Activated CD4-positive, alpha-beta T cell treated with anti-CD3 and anti-CD28 coated beads, Interleukin-10, Interleukin-2, amounts not matched to agents 100 ng/mL and 50 ng/mL, durations not matched to agents 16 hours and 8 hours (primary cell): ENCODE measurements around the gene TBC1D7.

ENCODE experiments used
- DNase-seq: peaks from one replicate; pipeline ENCODE4 v3.0.0-alpha.2; 2020

The TBC1D7 gene

DNA sequence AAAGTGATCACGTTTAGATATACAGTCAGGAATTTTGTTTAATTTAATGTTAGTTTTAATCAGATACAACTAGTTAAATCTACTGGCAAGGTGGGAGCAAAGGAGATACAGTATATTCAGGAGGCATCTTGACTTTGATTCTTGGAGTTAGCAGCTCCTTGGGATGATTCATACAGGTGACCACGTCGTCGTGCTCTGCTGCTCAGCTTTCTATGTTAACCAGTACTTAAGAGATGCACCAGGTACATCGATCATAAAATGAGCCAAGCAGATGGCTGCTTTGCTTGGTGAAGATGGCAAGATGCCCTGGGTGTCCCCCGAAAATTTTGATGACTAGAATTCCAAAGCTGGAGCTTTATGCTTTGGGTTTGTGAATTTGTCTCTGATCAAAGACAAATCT lies 64.7 kb downstream of the TBC1D7 start:
- no peak for DNase-seq

DNA sequence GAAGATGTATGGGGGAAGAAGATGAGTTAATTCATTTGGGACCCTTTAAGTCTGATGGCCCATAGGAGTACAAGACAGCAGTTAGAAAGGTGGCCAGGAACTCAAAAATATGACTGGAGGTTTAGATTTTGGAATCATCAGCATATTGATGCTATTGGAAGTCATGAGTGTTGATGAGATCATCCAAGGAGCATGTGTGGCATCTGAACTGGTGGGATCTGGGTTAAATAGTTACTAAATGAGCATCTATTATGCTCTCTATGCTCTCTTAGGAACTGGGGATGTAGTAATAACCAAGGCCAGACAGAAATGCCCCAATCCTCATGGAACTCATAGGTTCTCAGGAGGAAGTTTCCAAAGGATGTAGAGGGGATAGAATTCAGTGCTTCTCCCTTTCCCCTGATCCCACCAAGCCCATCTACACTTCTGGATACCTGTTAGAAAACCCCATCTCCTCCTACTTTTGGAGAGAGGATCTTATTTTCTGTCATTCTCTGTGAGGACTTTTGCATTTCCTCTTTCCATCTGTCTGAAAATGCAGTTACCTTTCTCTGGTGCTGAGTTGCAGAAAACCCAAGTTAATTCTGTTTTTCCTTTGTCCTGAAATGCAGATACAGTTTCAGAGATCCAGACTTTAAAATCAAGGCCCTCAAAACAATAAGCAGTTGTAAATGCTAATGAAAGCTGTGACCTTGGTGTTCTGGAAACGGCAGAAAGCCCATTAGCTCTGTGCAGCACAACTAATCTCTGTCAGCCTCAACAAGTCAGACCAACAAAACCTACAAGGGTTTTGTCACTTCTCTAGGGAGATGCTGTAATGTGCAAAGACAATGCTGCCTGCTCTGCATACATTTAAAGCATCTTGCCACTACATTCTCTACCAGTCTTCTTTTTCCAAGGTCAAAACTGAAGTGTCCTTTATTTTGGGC lies 65.8 kb downstream of the TBC1D7 start:
- DNase-seq, result no peak

DNA sequence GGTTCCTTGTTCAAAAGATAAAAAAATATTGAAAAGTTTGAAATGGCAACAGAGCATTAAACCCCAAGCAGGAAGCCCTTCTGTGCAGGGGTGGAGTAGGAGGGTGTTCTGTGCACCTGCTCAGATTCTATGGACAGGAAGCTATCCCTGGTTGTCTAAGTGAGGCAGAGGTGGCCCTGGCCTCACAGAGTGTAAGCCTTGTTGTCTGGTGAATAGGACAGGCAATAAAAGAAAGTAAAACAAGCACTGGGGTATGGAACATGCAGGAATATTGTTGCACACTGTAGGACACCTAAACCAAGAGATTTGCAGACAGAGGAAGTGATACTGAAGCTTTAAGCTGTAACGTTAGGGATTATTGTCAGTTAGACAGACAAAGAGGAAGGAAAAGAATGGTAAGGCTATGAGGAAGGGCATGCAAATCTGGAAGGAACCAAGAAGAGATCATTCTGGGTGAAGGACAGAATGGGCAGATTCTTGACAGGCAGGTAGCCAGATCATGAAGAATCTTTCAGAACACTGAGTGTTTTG lies 66.8 kb downstream of the TBC1D7 start:
- no peak for DNase-seq

DNA sequence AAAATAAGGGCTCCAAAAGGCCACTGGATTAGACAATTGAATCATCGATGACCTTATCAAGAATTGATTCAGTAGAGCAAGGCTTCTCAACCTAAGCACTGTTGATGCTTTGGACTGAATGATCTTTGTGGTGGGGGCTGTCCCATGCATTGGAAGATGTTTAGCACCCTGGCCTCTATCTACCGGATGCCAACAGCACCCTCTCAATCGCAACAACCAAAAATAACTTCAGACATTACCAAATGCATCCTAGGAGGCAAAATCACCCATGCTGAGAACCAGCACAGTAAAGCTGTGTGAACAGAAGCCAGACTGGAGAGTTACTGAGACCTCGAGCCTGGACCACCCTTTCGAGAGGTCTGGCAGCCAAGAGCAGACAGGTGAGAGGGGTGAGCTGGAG lies 67.5 kb downstream of the TBC1D7 start:
- DNase-seq, result no peak

DNA sequence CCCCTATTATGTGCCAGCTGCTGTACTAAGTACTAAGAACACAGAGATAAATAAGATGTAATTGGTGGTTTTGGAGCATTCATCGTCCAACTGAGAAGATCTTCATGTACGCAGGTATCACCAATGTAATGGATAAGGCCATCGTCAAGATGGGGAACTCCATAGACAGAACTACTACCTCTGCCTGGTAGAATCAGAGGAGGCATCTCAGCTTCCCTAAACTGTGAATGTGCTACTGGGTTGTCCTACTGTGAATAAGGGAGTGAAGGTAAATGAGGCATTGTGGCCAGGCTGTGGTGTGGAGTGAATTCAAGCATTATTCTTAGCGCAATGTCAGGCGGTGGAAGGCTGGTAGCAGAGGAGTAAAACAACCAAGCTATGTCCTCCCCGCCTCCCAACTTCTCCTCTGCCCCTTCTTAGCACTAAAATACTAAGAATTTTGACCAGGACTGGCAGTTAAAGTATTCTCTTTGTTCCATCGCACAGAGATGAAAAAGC lies 68.2 kb downstream of the TBC1D7 start:
- DNase-seq, result no peak

DNA sequence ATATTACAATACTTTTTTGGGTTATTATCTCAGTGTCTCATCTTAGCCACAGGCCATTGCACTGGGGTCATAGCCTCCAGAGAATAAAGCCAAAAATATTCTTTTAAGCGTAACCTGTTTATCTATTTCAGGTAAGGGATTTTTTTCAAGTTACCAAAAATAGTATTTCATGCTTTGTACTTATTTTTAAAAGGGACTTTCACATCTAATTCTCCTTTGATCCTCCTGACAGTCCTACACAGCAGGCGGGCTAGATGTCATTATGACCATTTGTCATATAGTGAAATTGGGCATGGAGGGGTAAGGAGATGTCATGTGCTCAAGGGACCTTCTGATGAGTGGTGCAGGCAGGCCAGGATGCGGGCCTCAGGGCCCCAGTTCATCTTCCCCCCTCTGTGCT lies 68.9 kb downstream of the TBC1D7 start:
- DNase-seq, result no peak

DNA sequence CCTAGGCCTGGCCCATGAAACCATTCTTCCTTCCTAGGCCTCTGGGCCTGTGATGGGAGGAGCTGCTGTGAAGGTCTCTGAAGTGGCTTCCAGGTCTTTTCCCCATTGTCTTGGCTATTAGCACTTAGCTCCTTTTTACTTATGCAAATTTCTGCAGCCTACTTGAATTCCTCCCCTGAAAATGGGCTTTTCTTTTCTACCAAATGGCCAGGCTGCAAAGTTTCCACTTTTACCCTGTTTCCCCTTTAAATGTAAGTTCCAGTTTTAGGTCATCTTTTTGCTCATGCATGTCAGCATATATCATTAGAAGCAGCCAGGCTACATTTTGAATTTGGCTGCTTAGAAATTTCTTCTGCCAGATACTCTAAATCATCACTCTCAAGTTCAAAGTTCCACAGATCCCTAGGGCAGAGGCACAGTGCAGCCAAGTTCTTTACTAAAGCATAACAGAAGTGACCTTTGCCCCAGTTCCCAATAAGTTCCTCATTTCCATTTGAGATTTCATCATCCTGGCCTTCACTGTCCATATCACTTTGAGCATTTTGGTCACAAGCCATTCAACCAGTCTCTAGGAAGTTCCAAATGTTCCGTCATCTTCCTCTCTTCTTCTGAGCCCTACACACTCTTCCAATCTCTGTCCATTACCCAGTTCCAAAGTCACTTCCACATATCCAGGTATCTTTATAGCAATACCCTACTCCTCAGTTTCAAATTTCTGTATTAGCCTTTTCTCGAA lies 71.9 kb downstream of the TBC1D7 start:
- DNase-seq, result no peak
